Right lung (tissue), 5 donors: ENCODE data around the gene SORBS2. TPM values are rescaled to one million over a fixed set of nuclear protein-coding genes. Genes with fewer than 3 reads are reported as not detected.

Experiments
- DNase-seq, 2 donors: peaks; one replicate each; pipeline ENCODE4 v3.0.0-alpha.2; 2013
- polyA plus RNA-seq, 5 donors: library from polyadenylated mRNA; unstranded; fragments of 120-200 nt; gene quantifications; one replicate each; pipeline versions ENCODE4 v1.2.1 to v1.2.3, GENCODE V29; 2013; ENCODE audit warnings: inconsistent platforms in 1 of 5, low replicate concordance in 1 of 5; ENCODE audit not compliant: insufficient read length in 5 of 5, insufficient read depth in 1 of 5

The SORBS2 gene
- polyA plus RNA-seq, 5 donors = 14.8 to 42.4 (median 34.0) TPM

DNA sequence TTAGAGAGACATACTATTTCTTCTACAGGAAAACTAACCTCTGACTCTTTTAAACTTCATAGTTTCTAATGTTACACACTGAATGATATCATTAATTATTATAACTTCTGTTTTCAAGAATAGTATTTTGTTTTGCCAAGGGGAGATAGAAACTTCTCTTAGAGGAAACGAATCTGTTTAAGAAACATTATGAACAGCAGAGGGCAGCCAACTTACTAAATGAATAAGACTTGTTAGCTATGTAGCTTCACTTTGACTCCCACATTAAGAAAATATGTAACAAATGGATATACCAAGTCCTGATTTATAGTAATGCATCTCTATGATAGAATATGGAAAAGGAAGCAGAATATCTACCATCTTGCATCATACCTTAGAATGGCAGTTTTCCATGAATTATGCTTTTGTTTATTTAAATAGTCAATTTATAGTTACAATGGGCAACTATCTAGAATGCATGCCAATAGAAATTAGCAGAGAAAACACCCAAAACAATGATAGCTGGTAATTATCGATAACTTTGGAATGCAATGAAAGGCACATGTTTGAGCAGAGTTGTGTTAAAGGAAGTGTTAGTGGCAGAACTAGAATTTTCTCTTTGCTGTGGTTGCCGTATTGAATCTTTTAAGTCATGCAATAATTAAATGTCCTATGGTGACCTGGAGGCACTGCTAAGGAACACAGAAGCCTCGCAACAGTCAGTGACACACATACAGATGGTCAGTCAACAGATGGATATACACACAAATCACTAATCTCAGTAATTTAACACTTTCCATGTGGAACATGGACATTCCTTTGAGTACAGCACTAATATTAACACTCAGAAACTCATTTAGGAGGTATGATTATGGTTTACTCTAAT, 171.0 kb downstream of the SORBS2 start:
- peak; percentile 47 to 48 for DNase-seq

DNA sequence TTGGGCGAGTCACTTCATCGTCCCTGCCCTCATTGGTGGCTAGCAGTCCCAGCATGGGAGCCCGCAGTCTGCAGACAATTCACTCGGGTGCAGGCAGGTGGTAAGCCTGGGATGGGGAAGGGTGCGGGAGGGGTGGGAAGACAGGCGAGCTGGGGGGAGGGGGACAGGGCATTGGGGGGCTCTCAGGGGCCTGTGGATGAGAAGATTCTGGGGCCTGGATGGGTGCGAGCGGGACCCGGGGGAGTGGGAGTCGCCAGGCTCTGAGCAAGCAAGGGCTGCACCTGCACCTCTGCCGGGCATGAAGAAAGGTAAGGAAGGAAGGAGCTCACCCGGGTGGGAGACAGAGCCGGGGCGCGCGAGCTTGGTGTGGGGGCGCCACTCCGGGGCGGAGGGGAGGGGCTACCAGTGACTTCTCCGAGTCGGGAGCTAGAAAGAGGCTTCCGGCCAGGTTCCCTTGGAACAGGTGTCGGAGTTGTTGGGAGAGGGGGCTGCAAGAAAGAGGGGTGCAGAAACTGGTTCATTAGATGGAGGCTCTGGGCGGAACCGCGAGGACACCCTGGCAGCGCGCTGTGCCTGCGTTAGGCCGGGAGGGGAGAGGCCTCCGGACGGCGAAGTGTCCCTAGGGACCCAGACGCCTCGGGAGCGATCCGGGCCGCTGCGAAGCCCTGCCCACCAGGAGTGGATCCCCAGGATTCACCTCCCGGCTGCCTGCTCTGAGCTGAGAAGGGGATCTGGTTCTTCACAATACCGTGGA, 173.3 kb downstream of the SORBS2 start:
- DNase-seq = no peak

- no peak for DNase-seq
These were observed 173.9 kb downstream of the SORBS2 start for GRCh38 chr4:185638093-185638492.

- DNase-seq = no peak
These were observed 174.7 kb downstream of the SORBS2 start for GRCh38 chr4:185637163-185637875.

- no peak for DNase-seq
These were observed 177.8 kb downstream of the SORBS2 start for GRCh38 chr4:185634066-185634652.

GRCh38 chr4:185626798-185627197, 185.2 kb downstream of the SORBS2 start:
- no peak for DNase-seq

GRCh38 chr4:185625503-185625902, 186.5 kb downstream of the SORBS2 start:
- no peak for DNase-seq

DNA sequence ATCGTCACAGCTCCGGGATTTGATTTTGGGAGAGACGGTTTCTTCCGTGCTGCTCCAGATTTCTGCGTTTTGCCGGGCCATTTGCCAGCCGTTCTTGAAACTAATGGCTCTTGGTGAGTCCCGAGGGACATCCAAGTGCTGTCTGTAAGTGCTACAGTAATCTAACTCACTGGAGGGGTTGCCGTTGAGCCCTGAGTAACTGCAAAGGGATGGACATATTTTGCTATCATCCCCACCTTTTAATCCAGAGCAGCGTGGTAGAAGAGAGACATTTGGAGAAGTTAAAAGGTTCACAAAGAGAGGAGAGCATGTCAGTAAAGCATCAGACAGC, 187.8 kb downstream of the SORBS2 start:
- no peak for DNase-seq

DNA sequence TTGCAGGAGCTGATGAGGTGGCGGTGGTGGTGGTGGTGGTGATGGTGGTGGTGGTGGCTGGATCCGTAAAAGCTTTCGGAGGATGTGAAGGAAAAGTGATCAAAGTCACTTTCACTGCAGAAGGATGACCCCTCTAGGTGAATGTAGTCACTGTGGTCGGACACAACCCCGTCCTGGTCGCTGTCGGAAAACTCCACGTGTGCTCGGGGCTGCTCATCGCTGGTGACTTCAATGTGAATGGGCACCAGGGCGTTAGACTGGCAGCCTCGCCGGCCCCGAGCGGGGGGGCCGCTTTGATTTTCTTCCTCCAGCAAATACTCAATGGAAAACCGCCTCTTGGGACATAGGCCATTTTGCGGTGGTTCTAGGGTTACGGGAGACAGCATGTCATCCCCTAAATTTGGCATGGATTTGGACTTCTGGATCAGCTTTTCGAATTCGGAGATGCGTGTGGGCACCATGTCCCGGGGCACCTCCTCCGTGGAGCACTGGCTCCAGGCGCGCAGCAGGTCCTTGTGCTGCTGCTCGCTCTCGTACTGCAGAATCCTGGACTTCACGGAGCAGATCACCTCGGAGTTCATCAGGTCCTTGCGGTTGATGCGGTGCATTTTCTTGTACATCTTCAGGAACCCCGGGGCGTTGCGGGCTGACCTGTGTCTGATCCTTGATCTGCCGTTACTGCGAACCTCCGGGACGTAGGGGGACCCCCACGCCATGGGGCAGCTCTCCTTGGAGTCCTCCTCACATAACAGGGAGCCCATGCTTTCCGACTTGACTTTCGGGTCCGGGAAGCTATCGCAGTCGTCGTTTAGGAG, 188.3 kb downstream of the SORBS2 start:
- DNase-seq = no peak

DNA sequence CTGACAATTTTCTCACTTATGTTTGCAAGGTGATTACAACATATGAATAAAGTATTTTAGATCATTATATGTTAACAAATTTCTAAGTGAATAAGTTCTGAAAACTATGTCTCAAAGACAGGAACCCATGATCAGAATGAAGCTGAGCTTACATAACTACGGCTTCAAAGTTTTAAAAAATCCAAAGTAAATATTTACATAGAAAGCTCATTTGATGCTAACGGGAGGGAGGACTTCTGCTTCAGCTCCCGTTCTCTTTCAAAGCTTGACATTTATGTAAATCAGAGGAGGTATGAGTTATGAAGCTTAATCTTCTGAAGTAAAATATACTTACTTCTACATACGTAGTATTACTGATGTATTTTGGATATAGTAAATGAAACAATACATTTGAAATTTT, 203.8 kb downstream of the SORBS2 start:
- DNase-seq = no peak

DNA sequence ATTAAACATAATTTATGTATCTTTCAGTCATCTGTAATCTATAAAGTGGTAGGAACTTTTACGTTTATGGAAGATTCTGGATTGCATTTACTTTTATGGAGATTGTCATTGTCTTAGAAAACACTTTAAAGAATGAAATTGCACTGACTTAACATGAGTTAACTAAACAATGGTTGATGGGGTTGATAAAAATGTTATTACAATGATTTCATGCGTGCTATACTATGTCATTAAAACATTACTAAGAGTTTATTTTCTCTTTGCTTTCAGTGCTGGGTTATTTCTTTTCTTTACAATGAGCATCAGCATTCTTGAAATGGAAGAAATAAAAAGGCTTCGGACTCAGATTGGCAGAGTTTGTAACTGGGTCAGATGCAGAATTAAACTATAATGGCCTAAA, 209.6 kb downstream of the SORBS2 start:
- no peak for DNase-seq

- no peak for DNase-seq
These were observed 211.1 kb downstream of the SORBS2 start for GRCh38 chr4:185600801-185601434.

- DNase-seq = no peak
These were observed 212.3 kb downstream of the SORBS2 start for GRCh38 chr4:185599553-185600243.

GRCh38 chr4:185598846-185599552, 213.0 kb downstream of the SORBS2 start:
- DNase-seq = peak; percentile 55 to 62

DNA sequence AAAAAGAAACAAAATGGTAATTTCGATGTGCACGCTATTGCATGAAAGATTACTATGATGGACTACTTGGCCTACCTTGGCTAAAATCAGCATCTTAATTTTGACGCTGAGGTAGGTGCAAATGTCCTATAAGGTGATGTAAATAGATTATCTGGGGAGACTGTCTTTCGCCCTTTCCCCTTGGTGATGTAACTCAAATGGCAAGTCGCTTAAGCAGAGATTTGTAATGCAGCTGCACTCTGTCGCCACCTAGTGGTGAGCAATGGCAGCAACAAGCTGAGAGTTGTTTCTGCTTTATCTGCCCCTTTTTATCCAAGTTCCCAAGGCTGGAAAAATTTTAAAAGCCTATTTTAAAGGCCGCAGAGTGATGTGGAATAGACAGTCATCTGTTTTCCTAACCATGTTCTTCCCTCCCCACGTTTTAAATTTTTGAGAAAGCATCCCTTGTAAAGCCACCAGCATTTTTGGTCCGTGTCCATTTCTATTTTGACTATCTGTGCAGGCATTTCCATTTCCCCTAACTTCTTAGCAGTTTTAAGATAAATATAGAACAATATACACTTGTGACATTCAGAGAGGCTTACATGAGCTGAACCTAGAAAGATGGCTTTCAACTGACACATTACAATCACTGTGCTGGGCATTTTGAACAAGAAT, 214.3 kb downstream of the SORBS2 start:
- DNase-seq = peak; percentile 76 to 83

GRCh38 chr4:185592845-185593488, 219.0 kb downstream of the SORBS2 start:
- no peak for DNase-seq

- no peak for DNase-seq
These were observed 219.6 kb downstream of the SORBS2 start for GRCh38 chr4:185592438-185592837.

GRCh38 chr4:185591679-185592141, 220.3 kb downstream of the SORBS2 start:
- no peak for DNase-seq
